Measurements from ENCODE around the gene SLC35F3.

- TF ChIP-seq CTCF (conservative IDR thresholded peaks at IDR 0.05; ENCODE audit: low read length) (no peak), EZH2phosphoT487 (IDR thresholded peaks at IDR 0.05; ENCODE audit: borderline replicate concordance, low read depth, low read length) (no peak)
Measured at GRCh38 chr1:233944601-233945000, 40.1 kb downstream of the SLC35F3 start.
